OCI-LY7 (cell line): Measurements from ENCODE around the gene SMIM9. TPM values are rescaled to one million over a fixed set of nuclear protein-coding genes. Genes with fewer than 3 reads are reported as not detected.

ENCODE experiments used
- BruUV-seq: library from RNA; stranded (reverse); fragments of 400-500 nt; replicated peaks from 2 replicates; lab custom pipeline; 2021; lab: Mats Ljungman, UMichigan
- CTCF ChIA-PET: fragments of 300-600 bp; sonication (Branson Sonifier 250); formaldehyde crosslinking; loops from one replicate; lab custom pipeline; 2022; ENCODE audit warnings: antibody characterized with exemption; ENCODE audit not compliant: unreplicated experiment; lab: Charles Lee
- POLR2A ChIA-PET: fragments of 300-600 bp; sonication (Branson Sonifier 250); formaldehyde crosslinking; loops from one replicate; lab custom pipeline; 2022; ENCODE audit warnings: antibody characterized with exemption; lab: Charles Lee
- DNase-seq: peaks from one replicate; pipeline ENCODE4 v3.0.0-alpha.2; 2015; ENCODE audit warnings: low spot score
- H2AFZ ChIP-seq: fragments of 200-600 bp; sonication (generic), shearing (Covaris generic); 2 replicates; pipeline ENCODE4 v1.6.1; 2014; ENCODE audit warnings: mild to moderate bottlenecking, antibody characterized with exemption, low read length, moderate library complexity
- H3K27ac ChIP-seq: fragments of 200-600 bp; sonication (generic); 2 replicates; pipeline ENCODE4 v1.5.1; 2014; ENCODE audit warnings: mixed run types, low read depth, mild to moderate bottlenecking, moderate library complexity, low read length, inconsistent platforms; ENCODE audit not compliant: poor library complexity, severe bottlenecking
- H3K36me3 ChIP-seq: fragments of 200-600 bp; sonication (generic); 2 replicates; pipeline ENCODE4 v1.6.1; 2014; ENCODE audit warnings: mild to moderate bottlenecking, antibody characterized with exemption, low read length, moderate library complexity, mixed read lengths; ENCODE audit not compliant: insufficient read depth
- H3K4me1 ChIP-seq: fragments of 200-600 bp; sonication (generic); 2 replicates; pipeline ENCODE4 v1.5.1; 2014; ENCODE audit warnings: mild to moderate bottlenecking, low read length; ENCODE audit not compliant: insufficient read depth, poor library complexity, severe bottlenecking
- H3K4me2 ChIP-seq: fragments of 200-600 bp; sonication (generic); 2 replicates; pipeline ENCODE4 v1.6.1; 2014; ENCODE audit warnings: mild to moderate bottlenecking, low read length
- H3K4me3 ChIP-seq: fragments of 200-600 bp; sonication (generic); 2 replicates; pipeline ENCODE4 v1.5.1; 2014; ENCODE audit warnings: mild to moderate bottlenecking, low read depth, low read length; ENCODE audit not compliant: poor library complexity, severe bottlenecking
- H3K79me2 ChIP-seq: fragments of 200-600 bp; sonication (generic); 2 replicates; pipeline ENCODE4 v1.6.1; 2016; ENCODE audit warnings: low read depth, mild to moderate bottlenecking, low read length, moderate library complexity, mixed read lengths; ENCODE audit not compliant: insufficient read depth
- H3K9me2 ChIP-seq: fragments of 200-600 bp; sonication (generic); 2 replicates; pipeline ENCODE4 v1.6.1; 2016; ENCODE audit warnings: mild to moderate bottlenecking, low read length, mixed read lengths; ENCODE audit not compliant: insufficient read depth
- H3K9me3 ChIP-seq: fragments of 200-600 bp; sonication (generic); 2 replicates; pipeline ENCODE4 v1.6.1; 2014; ENCODE audit warnings: mild to moderate bottlenecking, mixed run types, low read length, mixed read lengths
- H4K20me1 ChIP-seq: fragments of 200-600 bp; sonication (generic); 2 replicates; pipeline ENCODE4 v1.6.1; 2014; ENCODE audit warnings: mild to moderate bottlenecking, antibody characterized with exemption, low read length, moderate library complexity, mixed read lengths; ENCODE audit not compliant: insufficient read depth
- EZH2phosphoT487 ChIP-seq: fragments of 200-600 bp; sonication (generic); IDR thresholded peaks from 2 replicates; pipeline ENCODE4 v1.6.1; 2018; ENCODE audit warnings: low read depth, borderline replicate concordance, mild to moderate bottlenecking, mixed run types, antibody characterized with exemption, low read length, moderate library complexity, mixed read lengths
- intact Hi-C: fragments of 100-400 bp; cut with micrococcal nuclease; formaldehyde crosslinking; loops from one replicate; pipeline ENCODE4 v1.10.0; 2022; ENCODE audit not compliant: unreplicated experiment
- total RNA-seq, 2 experiments: library from RNA; depleted of rRNA in 1 of 2; stranded (reverse); fragments of >200 nt in 1 of 2; shearing (Covaris generic) in 1 of 2; gene quantifications; 2 replicates each; pipeline ENCODE4 v1.2.3, GENCODE V29; 2014 to 2022
- TF ChIP-seq, protein P1 (sequence below): fragments of 200-600 bp; sonication (generic); conservative IDR thresholded peaks from 2 replicates; pipeline ENCODE4 v1.5.1; 2014; ENCODE audit warnings: mild to moderate bottlenecking, antibody characterized with exemption, low read length, moderate library complexity, mixed read lengths

Gene SMIM9
- total RNA-seq, 2 experiments from 2014 or later, result not detected

DNA sequence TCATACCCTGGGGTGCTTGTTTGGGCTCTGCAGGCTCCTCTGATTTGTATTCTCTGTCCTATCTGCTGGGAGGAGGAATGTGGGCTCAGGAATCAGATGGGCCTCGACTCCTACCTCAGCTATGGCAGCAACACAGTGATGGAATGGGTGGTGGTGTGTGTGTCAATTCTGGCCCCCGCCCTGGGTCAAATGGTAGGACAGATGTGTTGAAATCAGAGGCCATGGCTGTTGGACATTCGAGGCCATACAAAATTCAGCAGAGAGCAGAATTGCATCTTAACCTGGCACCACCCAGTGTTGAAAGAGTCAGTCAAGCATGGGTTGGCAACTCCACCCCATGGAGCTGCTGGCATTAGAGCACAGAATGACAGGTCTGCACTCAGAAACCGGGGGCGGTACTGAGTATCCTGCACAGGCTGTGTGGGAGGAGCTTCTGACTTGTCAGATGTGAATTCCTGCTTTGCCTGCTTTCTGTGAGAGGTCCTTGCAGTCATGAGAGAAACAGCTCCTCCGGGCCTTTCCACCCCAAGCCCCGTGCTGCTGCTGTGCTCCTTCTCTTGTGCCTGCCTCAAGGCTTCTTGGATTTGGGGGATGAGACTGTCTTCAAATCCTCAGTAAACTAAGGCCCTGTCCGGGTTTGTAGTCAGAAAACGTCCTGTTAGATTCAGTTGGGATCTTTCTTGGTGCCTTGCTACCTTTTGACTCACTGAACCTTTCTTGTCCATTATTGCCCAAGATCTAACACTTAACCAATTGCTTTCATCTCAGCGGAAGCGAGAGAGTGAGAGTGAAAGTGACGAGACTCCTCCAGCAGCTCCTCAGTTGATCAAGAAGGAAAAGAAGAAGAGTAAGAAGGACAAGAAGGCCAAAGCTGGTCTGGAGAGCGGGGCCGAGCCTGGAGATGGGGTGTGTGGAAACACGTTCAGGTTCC lies 58.8 kb downstream of the SMIM9 start:
- ChIA-PET POLR2A (no interaction called here), CTCF (no interaction called here)
- Histone ChIP-seq H4K20me1 (no peaks in the 10 kb centered on the region), H3K27ac (no peak overlapping the region), H3K4me1 (no peaks in the 10 kb centered on the region), H3K4me3 (no peak overlapping the region), H3K79me2 (no peaks in the 10 kb centered on the region), H3K9me2 (no peaks in the 10 kb centered on the region), H3K9me3 (no peaks in the 10 kb centered on the region), H2AFZ (no peak overlapping the region), H3K4me2 (no peak overlapping the region), H3K36me3 (peaks cover 72% of the 10 kb centered on the region)
- intact Hi-C loops, result no loop called here
- TF ChIP-seq EZH2phosphoT487, result no peak
- TF ChIP-seq, protein P1, sequence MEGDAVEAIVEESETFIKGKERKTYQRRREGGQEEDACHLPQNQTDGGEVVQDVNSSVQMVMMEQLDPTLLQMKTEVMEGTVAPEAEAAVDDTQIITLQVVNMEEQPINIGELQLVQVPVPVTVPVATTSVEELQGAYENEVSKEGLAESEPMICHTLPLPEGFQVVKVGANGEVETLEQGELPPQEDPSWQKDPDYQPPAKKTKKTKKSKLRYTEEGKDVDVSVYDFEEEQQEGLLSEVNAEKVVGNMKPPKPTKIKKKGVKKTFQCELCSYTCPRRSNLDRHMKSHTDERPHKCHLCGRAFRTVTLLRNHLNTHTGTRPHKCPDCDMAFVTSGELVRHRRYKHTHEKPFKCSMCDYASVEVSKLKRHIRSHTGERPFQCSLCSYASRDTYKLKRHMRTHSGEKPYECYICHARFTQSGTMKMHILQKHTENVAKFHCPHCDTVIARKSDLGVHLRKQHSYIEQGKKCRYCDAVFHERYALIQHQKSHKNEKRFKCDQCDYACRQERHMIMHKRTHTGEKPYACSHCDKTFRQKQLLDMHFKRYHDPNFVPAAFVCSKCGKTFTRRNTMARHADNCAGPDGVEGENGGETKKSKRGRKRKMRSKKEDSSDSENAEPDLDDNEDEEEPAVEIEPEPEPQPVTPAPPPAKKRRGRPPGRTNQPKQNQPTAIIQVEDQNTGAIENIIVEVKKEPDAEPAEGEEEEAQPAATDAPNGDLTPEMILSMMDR, result no peak
- no peak for DNase-seq
- BruUV-seq, result no TSS peak

DNA sequence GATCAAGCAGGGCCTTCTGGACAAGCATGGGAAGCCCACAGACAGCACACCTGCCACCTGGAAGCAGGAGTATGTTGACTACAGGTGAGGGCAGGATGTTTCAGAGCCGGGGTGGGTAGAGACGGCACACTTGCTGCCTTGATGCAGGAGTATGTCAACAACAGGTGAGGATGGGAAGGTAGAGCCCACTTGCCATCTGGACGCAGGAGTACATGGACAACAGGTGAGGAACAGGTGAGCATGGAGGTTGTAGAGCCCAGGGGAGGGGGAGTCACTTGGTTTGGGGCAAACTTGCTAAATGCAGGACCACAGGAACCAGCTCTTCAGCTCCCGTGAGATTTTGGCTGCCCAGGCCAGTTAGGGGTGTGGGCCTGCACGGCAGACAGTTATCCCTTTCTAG lies 59.8 kb downstream of the SMIM9 start:
- POLR2A ChIA-PET, result no interaction called here
- Histone ChIP-seq H3K9me2 (no peaks in the 10 kb centered on the region), H3K4me3 (no peak overlapping the region), H3K79me2 (no peaks in the 10 kb centered on the region), H3K9me3 (no peaks in the 10 kb centered on the region), H3K4me1 (no peaks in the 10 kb centered on the region), H2AFZ (no peak overlapping the region), H3K36me3 (peaks cover 82% of the 10 kb centered on the region), H3K4me2 (no peak overlapping the region), H3K27ac (no peak overlapping the region), H4K20me1 (no peaks in the 10 kb centered on the region)
- no TSS peak for BruUV-seq
- CTCF ChIA-PET, result no interaction called here
- TF ChIP-seq EZH2phosphoT487, result no peak
- TF ChIP-seq, protein P1, result no peak
- no peak for DNase-seq
- intact Hi-C loops, result no loop called here

Other genes starting within 250 kb of the SMIM9 start
- gene CTAG1A, start 249.5 kb downstream of the SMIM9 start, total RNA-seq (2014; rRNA removed; shearing (Covaris generic)), result 0.36 TPM in 1 of 2 replicates, not detected in the other
- not detected in 2 replicates for gene CTAG1A, start 249.5 kb downstream of the SMIM9 start, total RNA-seq (2022)
- not detected in 2 replicates for gene CTAG1B, start 215.4 kb downstream of the SMIM9 start, total RNA-seq (2014; rRNA removed; shearing (Covaris generic))
- not detected in 2 replicates for gene CTAG1B, start 215.4 kb downstream of the SMIM9 start, total RNA-seq (2022)
- gene CTAG2, start 181.1 kb downstream of the SMIM9 start, total RNA-seq (2014; rRNA removed; shearing (Covaris generic)), result not detected in 2 replicates
- gene CTAG2, start 181.1 kb downstream of the SMIM9 start, total RNA-seq (2022), result not detected in 2 replicates
- 0.09 TPM in 1 of 2 replicates, not detected in the other for gene GAB3, start 83.6 kb downstream of the SMIM9 start, total RNA-seq (2014; rRNA removed; shearing (Covaris generic))
- 0.38 and 0.53 TPM in 2 replicates for gene GAB3, start 83.6 kb downstream of the SMIM9 start, total RNA-seq (2022)
- 67.7 and 93.3 TPM in 2 replicates for gene DKC1, start 71.8 kb downstream of the SMIM9 start, total RNA-seq (2014; rRNA removed; shearing (Covaris generic))
- 134 and 138 TPM in 2 replicates for gene DKC1, start 71.8 kb downstream of the SMIM9 start, total RNA-seq (2022)
- gene MPP1, start 29.2 kb downstream of the SMIM9 start, total RNA-seq (2014; rRNA removed; shearing (Covaris generic)), result 0.75 and 3.5 TPM in 2 replicates
- 1.2 and 2.6 TPM in 2 replicates for gene MPP1, start 29.2 kb downstream of the SMIM9 start, total RNA-seq (2022)
- 6.3 and 14.1 TPM in 2 replicates for gene F8A1, start 51.7 kb upstream of the SMIM9 start, total RNA-seq (2014; rRNA removed; shearing (Covaris generic))
- 40.8 and 42.4 TPM in 2 replicates for gene F8A1, start 51.7 kb upstream of the SMIM9 start, total RNA-seq (2022)
- 0.47 and 0.95 TPM in 2 replicates for gene F8, start 188.1 kb upstream of the SMIM9 start, total RNA-seq (2014; rRNA removed; shearing (Covaris generic))
- 1.7 and 2.1 TPM in 2 replicates for gene F8, start 188.1 kb upstream of the SMIM9 start, total RNA-seq (2022)
- 37.2 and 57.5 TPM in 2 replicates for gene FUNDC2, start 192.2 kb upstream of the SMIM9 start, total RNA-seq (2014; rRNA removed; shearing (Covaris generic))
- 45.3 and 50.0 TPM in 2 replicates for gene FUNDC2, start 192.2 kb upstream of the SMIM9 start, total RNA-seq (2022)
- gene CMC4, start 236.5 kb upstream of the SMIM9 start, total RNA-seq (2014; rRNA removed; shearing (Covaris generic)), result 23.9 and 30.6 TPM in 2 replicates
- gene CMC4, start 236.5 kb upstream of the SMIM9 start, total RNA-seq (2022), result 12.2 and 14.3 TPM in 2 replicates
- gene MTCP1, start 236.5 kb upstream of the SMIM9 start, total RNA-seq (2014; rRNA removed; shearing (Covaris generic)), result 13.4 and 16.9 TPM in 2 replicates
- 37.3 and 39.6 TPM in 2 replicates for gene MTCP1, start 236.5 kb upstream of the SMIM9 start, total RNA-seq (2022)
- 11.9 and 12.1 TPM in 2 replicates for gene BRCC3, start 236.8 kb upstream of the SMIM9 start, total RNA-seq (2014; rRNA removed; shearing (Covaris generic))
- gene BRCC3, start 236.8 kb upstream of the SMIM9 start, total RNA-seq (2022), result 23.5 and 25.8 TPM in 2 replicates